ENCODE measurements around the gene CABP1. TPM values are rescaled to one million over a fixed set of nuclear protein-coding genes. Genes with fewer than 3 reads are reported as not detected.

CABP1 gene
- total RNA-seq, 1 donor from 2014 or later, result 0.83 TPM

GRCh38 chr12:120642121-120642520 is 1.7 kb downstream of the CABP1 start:
- Mint-ChIP-seq H3K4me3 (ENCODE audit: unreplicated experiment) (peak overlapping the region; percentile 30), H3K27ac (ENCODE audit: unreplicated experiment) (no peak overlapping the region), H3K4me1 (ENCODE audit: low read depth, unreplicated experiment) (peaks cover 15% of the 10 kb centered on the region), H3K36me3 (ENCODE audit: unreplicated experiment) (no peaks in the 10 kb centered on the region), H3K9me3 (ENCODE audit: unreplicated experiment) (peaks cover 2% of the 10 kb centered on the region), H3K27me3 (ENCODE audit: unreplicated experiment) (peaks cover 21% of the 10 kb centered on the region)
- TF ChIP-seq CTCF (IDR thresholded peaks at IDR 0.05; ENCODE audit: partially characterized antibody, unreplicated experiment), result no peak
- DNase-seq, result no peak

GRCh38 chr12:120642826-120643225 is 2.4 kb downstream of the CABP1 start:
- Mint-ChIP-seq H3K9me3 (ENCODE audit: unreplicated experiment) (peaks cover 2% of the 10 kb centered on the region), H3K36me3 (ENCODE audit: unreplicated experiment) (no peaks in the 10 kb centered on the region), H3K27me3 (ENCODE audit: unreplicated experiment) (peaks cover 21% of the 10 kb centered on the region), H3K4me1 (ENCODE audit: low read depth, unreplicated experiment) (peaks cover 15% of the 10 kb centered on the region), H3K27ac (ENCODE audit: unreplicated experiment) (no peak overlapping the region), H3K4me3 (ENCODE audit: unreplicated experiment) (no peak overlapping the region)
- TF ChIP-seq CTCF (IDR thresholded peaks at IDR 0.05; ENCODE audit: partially characterized antibody, unreplicated experiment), result no peak
- no peak for DNase-seq

- H3K4me1 Mint-ChIP-seq (ENCODE audit: low read depth, unreplicated experiment), result peaks cover 15% of the 10 kb centered on the region
- TF ChIP-seq CTCF (IDR thresholded peaks at IDR 0.05; ENCODE audit: partially characterized antibody, unreplicated experiment), result no peak
- H3K27ac Mint-ChIP-seq (ENCODE audit: unreplicated experiment), result no peak overlapping the region
- no peak overlapping the region for H3K4me3 Mint-ChIP-seq (ENCODE audit: unreplicated experiment)
- DNase-seq, result no peak
- H3K36me3 Mint-ChIP-seq (ENCODE audit: unreplicated experiment), result no peaks in the 10 kb centered on the region
- peaks cover 2% of the 10 kb centered on the region for H3K9me3 Mint-ChIP-seq (ENCODE audit: unreplicated experiment)
- peaks cover 21% of the 10 kb centered on the region for H3K27me3 Mint-ChIP-seq (ENCODE audit: unreplicated experiment)
Observed at GRCh38 chr12:120643574-120643973, 3.1 kb downstream of the CABP1 start.

- Mint-ChIP-seq H3K9me3 (ENCODE audit: unreplicated experiment) (no peaks in the 10 kb centered on the region), H3K4me1 (ENCODE audit: low read depth, unreplicated experiment) (peaks cover 22% of the 10 kb centered on the region), H3K27ac (ENCODE audit: unreplicated experiment) (no peak overlapping the region), H3K4me3 (ENCODE audit: unreplicated experiment) (no peak overlapping the region), H3K27me3 (ENCODE audit: unreplicated experiment) (peaks cover 25% of the 10 kb centered on the region), H3K36me3 (ENCODE audit: unreplicated experiment) (no peaks in the 10 kb centered on the region)
- no peak for TF ChIP-seq CTCF (IDR thresholded peaks at IDR 0.05; ENCODE audit: partially characterized antibody, unreplicated experiment)
- no peak for DNase-seq
Observed at GRCh38 chr12:120646044-120646443, 5.6 kb downstream of the CABP1 start.

- Mint-ChIP-seq H3K27me3 (ENCODE audit: unreplicated experiment) (peaks cover 19% of the 10 kb centered on the region), H3K27ac (ENCODE audit: unreplicated experiment) (no peak overlapping the region)
Observed at GRCh38 chr12:120647375-120647755, 6.9 kb downstream of the CABP1 start.

More at GRCh38 chr12:120647375-120647755, 6.9 kb downstream of the CABP1 start:
- DNase-seq, result no peak
- H3K4me3 Mint-ChIP-seq (ENCODE audit: unreplicated experiment), result no peak overlapping the region
- peaks cover 15% of the 10 kb centered on the region for H3K4me1 Mint-ChIP-seq (ENCODE audit: low read depth, unreplicated experiment)
- no peak for TF ChIP-seq CTCF (IDR thresholded peaks at IDR 0.05; ENCODE audit: partially characterized antibody, unreplicated experiment)
- no peaks in the 10 kb centered on the region for H3K36me3 Mint-ChIP-seq (ENCODE audit: unreplicated experiment)
- H3K9me3 Mint-ChIP-seq (ENCODE audit: unreplicated experiment), result no peaks in the 10 kb centered on the region
